H9 (cell line): ENCODE measurements around the gene NOSIP. TPM values are rescaled to one million over a fixed set of nuclear protein-coding genes. Genes with fewer than 3 reads are reported as not detected.

Experiments used
- DNase-seq: peaks from one replicate; pipeline ENCODE4 v3.0.0-alpha.2; 2017
- H2AFZ ChIP-seq: one replicate; pipeline ENCODE4 v1.6.1; 2013; ENCODE audit warnings: mild to moderate bottlenecking, low read length, control low read depth, moderate library complexity
- H2AK5ac ChIP-seq: 2 replicates; pipeline ENCODE4 v1.6.1; 2013; ENCODE audit warnings: low read length, control low read depth, mixed read lengths; ENCODE audit not compliant: insufficient read length
- H2BK120ac ChIP-seq: one replicate; pipeline ENCODE4 v1.6.1; 2013; ENCODE audit warnings: low read depth, mild to moderate bottlenecking, low read length, control low read depth, inconsistent platforms; ENCODE audit not compliant: poor library complexity, severe bottlenecking
- H2BK12ac ChIP-seq: 2 replicates; pipeline ENCODE4 v1.6.1; 2013; ENCODE audit warnings: low read length, control low read depth, mixed read lengths, low read depth; ENCODE audit not compliant: insufficient read length
- H2BK15ac ChIP-seq: 2 replicates; pipeline ENCODE4 v1.6.1; 2013; ENCODE audit warnings: low read depth, low read length, control low read depth
- H2BK20ac ChIP-seq: one replicate; pipeline ENCODE4 v1.6.1; 2013; ENCODE audit warnings: low read depth, mild to moderate bottlenecking, low read length, control low read depth, inconsistent platforms; ENCODE audit not compliant: poor library complexity, severe bottlenecking
- H2BK5ac ChIP-seq: 2 replicates; pipeline ENCODE4 v1.6.1; 2013; ENCODE audit warnings: low read length, control low read depth, mixed read lengths; ENCODE audit not compliant: insufficient read length
- H3K14ac ChIP-seq: 2 replicates; pipeline ENCODE4 v1.6.1; 2013; ENCODE audit warnings: low read length, control low read depth; ENCODE audit not compliant: insufficient read depth
- H3K18ac ChIP-seq: 2 replicates; pipeline ENCODE4 v1.6.1; 2013; ENCODE audit warnings: low read depth, mild to moderate bottlenecking, mixed read lengths, low read length, control low read depth; ENCODE audit not compliant: insufficient read length
- H3K23ac ChIP-seq: 2 replicates; pipeline ENCODE4 v1.6.1; 2013; ENCODE audit warnings: low read length, control low read depth, mixed read lengths, low read depth; ENCODE audit not compliant: insufficient read length
- H3K23me2 ChIP-seq: 2 replicates; pipeline ENCODE4 v1.6.1; 2013; ENCODE audit warnings: low read depth, mild to moderate bottlenecking, mixed read lengths, low read length, control low read depth; ENCODE audit not compliant: insufficient read length, poor library complexity, severe bottlenecking
- H3K27ac ChIP-seq: 2 replicates; pipeline ENCODE4 v1.5.1; 2013; ENCODE audit warnings: low read length, control low read depth, mixed read lengths, low read depth; ENCODE audit not compliant: insufficient read length
- H3K27me3 ChIP-seq: 2 replicates; pipeline ENCODE4 v1.6.1; 2013; ENCODE audit warnings: low read length, control low read depth, inconsistent platforms; ENCODE audit not compliant: insufficient read depth
- H3K4ac ChIP-seq: 2 replicates; pipeline ENCODE4 v1.6.1; 2013; ENCODE audit warnings: low read depth, mild to moderate bottlenecking, control low read depth, inconsistent platforms, low read length, moderate library complexity
- H3K4me1 ChIP-seq: 2 replicates; pipeline ENCODE4 v1.6.1; 2013; ENCODE audit warnings: low read length, control low read depth, inconsistent platforms; ENCODE audit not compliant: insufficient read depth
- H3K4me2 ChIP-seq: 2 replicates; pipeline ENCODE4 v1.6.1; 2013; ENCODE audit warnings: low read length, control low read depth, mixed read lengths; ENCODE audit not compliant: insufficient read length, insufficient read depth
- H3K56ac ChIP-seq: 2 replicates; pipeline ENCODE4 v1.6.1; 2013; ENCODE audit warnings: low read depth, mild to moderate bottlenecking, mixed read lengths, low read length, control low read depth; ENCODE audit not compliant: insufficient read length
- H3K79me1 ChIP-seq: 2 replicates; pipeline ENCODE4 v1.6.1; 2013; ENCODE audit warnings: low read depth, mild to moderate bottlenecking, moderate library complexity, low read length, control low read depth, inconsistent platforms; ENCODE audit not compliant: insufficient read depth, poor library complexity, severe bottlenecking
- H3K79me2 ChIP-seq: 2 replicates; pipeline ENCODE4 v1.6.1; 2013; ENCODE audit warnings: low read length, control low read depth, inconsistent platforms; ENCODE audit not compliant: insufficient read depth
- H3K9ac ChIP-seq: 2 replicates; pipeline ENCODE4 v1.6.1; 2013; ENCODE audit warnings: low read length, control low read depth, mixed read lengths; ENCODE audit not compliant: insufficient read length; ENCODE audit errors: extremely low read depth
- H3K9me3 ChIP-seq: one replicate; pipeline ENCODE4 v1.6.1; 2013; ENCODE audit warnings: low read depth, low read length, inconsistent platforms; ENCODE audit not compliant: control insufficient read depth
- H3T11ph ChIP-seq: one replicate; pipeline ENCODE4 v1.6.1; 2013; ENCODE audit warnings: mild to moderate bottlenecking, low read length, control low read depth, inconsistent platforms
- H4K20me1 ChIP-seq: one replicate; pipeline ENCODE4 v1.6.1; 2013; ENCODE audit not compliant: control insufficient read depth, insufficient read length, insufficient read depth
- H4K5ac ChIP-seq: 2 replicates; pipeline ENCODE4 v1.6.1; 2013; ENCODE audit warnings: low read depth, mild to moderate bottlenecking, mixed read lengths, low read length, control low read depth; ENCODE audit not compliant: insufficient read length
- H4K8ac ChIP-seq: replicated peaks from 2 replicates; pipeline ENCODE4 v1.6.1; 2013; ENCODE audit warnings: low read length, control low read depth, mixed read lengths, low read depth; ENCODE audit not compliant: insufficient read length
- H4K91ac ChIP-seq: 2 replicates; pipeline ENCODE4 v1.6.1; 2013; ENCODE audit warnings: low read depth, mild to moderate bottlenecking, moderate library complexity, mixed read lengths, low read length, control low read depth; ENCODE audit not compliant: insufficient read length
- H3K27ac Mint-ChIP-seq, 3 experiments: 2 replicates in 2 of 3; 3 replicates in 1 of 3; pipeline ENCODE4 v1.8.0; 2020 to 2021; ENCODE audit warnings: mixed read lengths in 3 of 3, mild to moderate bottlenecking in 1 of 3, moderate library complexity in 1 of 3
- H3K27me3 Mint-ChIP-seq: 2 replicates; pipeline ENCODE4 v1.8.0; 2021; ENCODE audit warnings: low read depth, mild to moderate bottlenecking, moderate library complexity, mixed read lengths
- H3K36me3 Mint-ChIP-seq, 3 experiments: 2 replicates in 2 of 3; 3 replicates in 1 of 3; pipeline ENCODE4 v1.8.0; 2020 to 2021; ENCODE audit warnings: low read depth in 3 of 3, mixed read lengths in 3 of 3; ENCODE audit not compliant: insufficient read depth in 1 of 3
- H3K4me1 Mint-ChIP-seq, 2 experiments: 2 replicates each; pipeline ENCODE4 v1.8.0; 2020; ENCODE audit warnings: mixed read lengths in 2 of 2
- H3K4me3 Mint-ChIP-seq, 2 experiments: 2 replicates in 1 of 2; 3 replicates in 1 of 2; pipeline ENCODE4 v1.8.0; 2020 to 2021; ENCODE audit warnings: mild to moderate bottlenecking in 2 of 2, mixed read lengths in 2 of 2, moderate library complexity in 1 of 2
- H3K9me3 Mint-ChIP-seq, 2 experiments: 2 replicates in 1 of 2; 3 replicates in 1 of 2; pipeline ENCODE4 v1.8.0; 2020; ENCODE audit warnings: mild to moderate bottlenecking in 2 of 2, mixed read lengths in 2 of 2, moderate library complexity in 1 of 2
- CTCF ChIP-seq: fragments of 200-600 bp; sonication (generic); conservative IDR thresholded peaks from 3 replicates; pipeline ENCODE4 v1.8.0; 2021; ENCODE audit warnings: antibody characterized with exemption, mild to moderate bottlenecking
- WGBS: extraction: QIAGEN DNeasy Blood & Tissue Kit; methylation state at CpG from one replicate; pipeline ENCODE4 v1.1.7; 2013; ENCODE audit warnings: missing lambda C conversion rate, low lambda C conversion rate, mixed read lengths; ENCODE audit not compliant: insufficient read length; ENCODE audit errors: extremely low coverage; 5-methylcytosine and 5-hydroxymethylcytosine counted together
- total RNA-seq: library from RNA; stranded (reverse); gene quantifications from 2 replicates; pipeline ENCODE4 v1.2.1, GENCODE V29; 2021

NOSIP gene
- total RNA-seq, 1 experiment from 2014 or later, result 78.4 TPM

GRCh38 chr19:49593233-49594113 is 13.1 kb upstream of the NOSIP start:
- Histone ChIP-seq H3K23ac (no peak overlapping the region), H4K8ac (no peak overlapping the region), H2BK15ac (no peak overlapping the region), H3K18ac (no peak overlapping the region), H3K14ac (no peak overlapping the region), H2BK120ac (no peak overlapping the region), H3K4ac (no peak overlapping the region), H2BK12ac (no peak overlapping the region), H3K9ac (peak overlapping the region; percentile 5), H3K79me1 (peaks cover 11% of the 10 kb centered on the region), H3K9me3 (no peaks in the 10 kb centered on the region), H4K20me1 (no peaks in the 10 kb centered on the region), H3K4me2 (peak overlapping the region; percentile 74), H3K27me3 (no peaks in the 10 kb centered on the region), H4K91ac (no peak overlapping the region), H2AFZ (no peak overlapping the region), H3T11ph (no peak overlapping the region), H3K27ac (no peak overlapping the region), H2BK20ac (no peak overlapping the region), H2AK5ac (no peak overlapping the region), H3K56ac (no peak overlapping the region), H3K4me1 (no peaks in the 10 kb centered on the region; the same call in 1 of the 2 replicates), H4K5ac (no peak overlapping the region), H2BK5ac (no peak overlapping the region), H3K79me2 (peaks cover 5% of the 10 kb centered on the region; the same call in 1 of the 2 replicates), H3K23me2 (peaks cover 14% of the 10 kb centered on the region)
- Mint-ChIP-seq H3K27me3 (no peaks in the 10 kb centered on the region), H3K4me1 (peaks cover 10 to 25% of the 10 kb centered on the region in 2 experiments), H3K36me3 (peaks cover 17 to 31% (median 25%) of the 10 kb centered on the region in 3 experiments; a peak in 6 of 7 replicates), H3K27ac (peak overlapping the region; percentile 95 to 96 (median 96)), H3K4me3 (peak overlapping the region; percentile 79 to 94), H3K9me3 (no peaks in the 10 kb centered on the region; a peak in 2 of 5 replicates)
- DNase-seq, result peak; percentile 98
- WGBS, result no CpG with 5 or more reads among the region's 27 CpGs
- no peak for TF ChIP-seq CTCF
